A673 (cell line): ENCODE results near the gene ATP2C1.

Source experiments
- EZH2 ChIP-seq: fragments of 200-600 bp; sonication (generic); IDR thresholded peaks from 2 replicates; pipeline ENCODE4 v1.6.1; 2017; ENCODE audit warnings: borderline replicate concordance, low read depth, mild to moderate bottlenecking, mixed read lengths, antibody characterized with exemption, low read length; ENCODE audit not compliant: poor library complexity, severe bottlenecking
- TF ChIP-seq, protein P1 (sequence below): fragments of 300-800, 200-600 bp; sonication (generic); conservative IDR thresholded peaks from 2 replicates; pipeline ENCODE4 v1.5.1; 2017; ENCODE audit warnings: low read depth, mild to moderate bottlenecking, antibody characterized with exemption, low read length, moderate library complexity, mixed read lengths

- TF ChIP-seq, protein P1, sequence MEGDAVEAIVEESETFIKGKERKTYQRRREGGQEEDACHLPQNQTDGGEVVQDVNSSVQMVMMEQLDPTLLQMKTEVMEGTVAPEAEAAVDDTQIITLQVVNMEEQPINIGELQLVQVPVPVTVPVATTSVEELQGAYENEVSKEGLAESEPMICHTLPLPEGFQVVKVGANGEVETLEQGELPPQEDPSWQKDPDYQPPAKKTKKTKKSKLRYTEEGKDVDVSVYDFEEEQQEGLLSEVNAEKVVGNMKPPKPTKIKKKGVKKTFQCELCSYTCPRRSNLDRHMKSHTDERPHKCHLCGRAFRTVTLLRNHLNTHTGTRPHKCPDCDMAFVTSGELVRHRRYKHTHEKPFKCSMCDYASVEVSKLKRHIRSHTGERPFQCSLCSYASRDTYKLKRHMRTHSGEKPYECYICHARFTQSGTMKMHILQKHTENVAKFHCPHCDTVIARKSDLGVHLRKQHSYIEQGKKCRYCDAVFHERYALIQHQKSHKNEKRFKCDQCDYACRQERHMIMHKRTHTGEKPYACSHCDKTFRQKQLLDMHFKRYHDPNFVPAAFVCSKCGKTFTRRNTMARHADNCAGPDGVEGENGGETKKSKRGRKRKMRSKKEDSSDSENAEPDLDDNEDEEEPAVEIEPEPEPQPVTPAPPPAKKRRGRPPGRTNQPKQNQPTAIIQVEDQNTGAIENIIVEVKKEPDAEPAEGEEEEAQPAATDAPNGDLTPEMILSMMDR = no peak
- TF ChIP-seq EZH2 = no peak
Measured at GRCh38 chr3:130854208-130854864, 39.5 kb upstream of the ATP2C1 start.
